ENCODE results near the gene LBHD1.
"Not testable (repeated sequence)": the region's sequence is repeated elsewhere in the genome, so short reads cannot be mapped to it uniquely, and the experiment has no call there.

LBHD1 gene

GRCh38 chr11:62665075-62665598 is 6.9 kb downstream of the LBHD1 start, which contains the start of the genes C11orf98 and CSKMT:
TSS of gene C11orf98 (minus strand) at chr11:62665210. CDS start at chr11:62665169, 41 bp downstream.
TSS of gene CSKMT (plus strand) at chr11:62665312. CDS start at chr11:62665880, 568 bp downstream.
- DNase-seq: peak; percentile 62 to 97 (median 93)

- peak in 15 of 56 donors; percentile 34 to 79 (median 66) for DNase-seq
These were observed 7.5 kb downstream of the LBHD1 start for GRCh38 chr11:62664405-62665074.

- no peak for DNase-seq
These were observed 15.2 kb downstream of the LBHD1 start for GRCh38 chr11:62656796-62657429.

- DNase-seq: no peak
These were observed 17.8 kb downstream of the LBHD1 start for GRCh38 chr11:62654297-62654696.

- DNase-seq: peak in 1 of 56 donors; percentile 44
These were observed 19.7 kb downstream of the LBHD1 start for GRCh38 chr11:62652161-62653006.

GRCh38 chr11:62650283-62650682 is 21.8 kb downstream of the LBHD1 start:
- not testable (repeated sequence) for DNase-seq

- no peak for DNase-seq
These were observed 22.6 kb downstream of the LBHD1 start for GRCh38 chr11:62649486-62649885.

GRCh38 chr11:62648967-62649364 is 23.1 kb downstream of the LBHD1 start:
- no peak for DNase-seq

GRCh38 chr11:62648185-62648966 is 23.7 kb downstream of the LBHD1 start:
- no peak for DNase-seq

- DNase-seq: no peak
These were observed 24.5 kb downstream of the LBHD1 start for GRCh38 chr11:62647609-62648005.

GRCh38 chr11:62646825-62647608 is 25.1 kb downstream of the LBHD1 start:
- DNase-seq: peak in 5 of 56 donors; percentile 14 to 35 (median 19)

GRCh38 chr11:62645946-62646824 is 25.9 kb downstream of the LBHD1 start, which contains the start of gene GANAB:
TSS of gene GANAB (minus strand) at chr11:62646613. CDS start at chr11:62646599, 14 bp downstream.
- peak; percentile 56 to 99 (median 96) for DNase-seq

- peak in 1 of 56 donors; percentile 16 for DNase-seq
These were observed 26.5 kb downstream of the LBHD1 start for GRCh38 chr11:62645671-62645945.

GRCh38 chr11:62644220-62644619 is 27.8 kb downstream of the LBHD1 start:
- no peak for DNase-seq

GRCh38 chr11:62632492-62632891 is 39.6 kb downstream of the LBHD1 start:
- DNase-seq: no peak

GRCh38 chr11:62627713-62628112 is 44.4 kb downstream of the LBHD1 start:
- no peak for DNase-seq

- DNase-seq: no peak
These were observed 49.5 kb downstream of the LBHD1 start for GRCh38 chr11:62622476-62623089.

All from nucleus accumbens (tissue), 56 donors.